SK-N-DZ (cell line): Measurements from ENCODE around the gene TBC1D5. TPM values are rescaled to one million over a fixed set of nuclear protein-coding genes. Genes with fewer than 3 reads are reported as not detected.
"Not testable (repeated sequence)": the region's sequence is repeated elsewhere in the genome, so short reads cannot be mapped to it uniquely, and the experiment has no call there.

Source experiments
- DNase-seq: peaks from one replicate; pipeline ENCODE4 v3.0.0-alpha.2; 2015; ENCODE audit warnings: low spot score
- polyA plus RNA-seq, 2 experiments: library from polyadenylated mRNA; depleted of rRNA; stranded (reverse); fragments of >200 nt; gene quantifications; 2 replicates each; pipeline ENCODE4 v1.2.3, GENCODE V29; 2014

The TBC1D5 gene, protein sequence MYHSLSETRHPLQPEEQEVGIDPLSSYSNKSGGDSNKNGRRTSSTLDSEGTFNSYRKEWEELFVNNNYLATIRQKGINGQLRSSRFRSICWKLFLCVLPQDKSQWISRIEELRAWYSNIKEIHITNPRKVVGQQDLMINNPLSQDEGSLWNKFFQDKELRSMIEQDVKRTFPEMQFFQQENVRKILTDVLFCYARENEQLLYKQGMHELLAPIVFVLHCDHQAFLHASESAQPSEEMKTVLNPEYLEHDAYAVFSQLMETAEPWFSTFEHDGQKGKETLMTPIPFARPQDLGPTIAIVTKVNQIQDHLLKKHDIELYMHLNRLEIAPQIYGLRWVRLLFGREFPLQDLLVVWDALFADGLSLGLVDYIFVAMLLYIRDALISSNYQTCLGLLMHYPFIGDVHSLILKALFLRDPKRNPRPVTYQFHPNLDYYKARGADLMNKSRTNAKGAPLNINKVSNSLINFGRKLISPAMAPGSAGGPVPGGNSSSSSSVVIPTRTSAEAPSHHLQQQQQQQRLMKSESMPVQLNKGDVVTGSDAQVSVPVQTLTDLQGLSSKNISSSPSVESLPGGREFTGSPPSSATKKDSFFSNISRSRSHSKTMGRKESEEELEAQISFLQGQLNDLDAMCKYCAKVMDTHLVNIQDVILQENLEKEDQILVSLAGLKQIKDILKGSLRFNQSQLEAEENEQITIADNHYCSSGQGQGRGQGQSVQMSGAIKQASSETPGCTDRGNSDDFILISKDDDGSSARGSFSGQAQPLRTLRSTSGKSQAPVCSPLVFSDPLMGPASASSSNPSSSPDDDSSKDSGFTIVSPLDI
- polyA plus RNA-seq (2014; cell fraction: cytosol; rRNA removed), result 63.1 and 84.2 TPM in 2 replicates
- 32.3 and 34.4 TPM in 2 replicates for polyA plus RNA-seq (2014; cell fraction: nucleus; rRNA removed)

GRCh38 chr3:17742102-17742879 lies at the start of gene TBC1D5:
TSS of gene TBC1D5 (minus strand) at chr3:17742631. CDS start at chr3:17508570, 234,061 bp downstream.
- DNase-seq, result peak; percentile 99

GRCh38 chr3:17783426-17783825 lies 41.0 kb upstream of the TBC1D5 start:
- no peak for DNase-seq

DNA sequence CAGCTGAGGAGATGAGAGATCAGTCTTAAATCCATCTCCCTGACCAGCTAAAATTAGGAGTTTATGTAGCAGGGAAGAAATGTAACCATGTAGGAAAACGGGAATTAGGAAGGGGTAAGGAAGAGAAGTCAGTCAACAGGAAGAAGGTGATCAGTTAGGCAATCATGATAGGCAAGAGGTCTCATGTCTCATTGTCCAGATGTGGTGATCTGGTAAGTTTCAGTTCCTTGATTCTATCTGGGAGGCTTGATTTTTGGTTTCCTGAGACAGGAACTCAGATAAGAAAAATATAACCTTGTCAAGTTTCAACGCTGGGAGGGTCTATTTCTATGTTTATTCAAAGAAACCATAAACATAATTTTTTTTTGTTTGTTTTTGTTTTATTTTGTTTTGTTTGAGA lies 40.3 kb upstream of the TBC1D5 start:
- DNase-seq, result no peak

DNA sequence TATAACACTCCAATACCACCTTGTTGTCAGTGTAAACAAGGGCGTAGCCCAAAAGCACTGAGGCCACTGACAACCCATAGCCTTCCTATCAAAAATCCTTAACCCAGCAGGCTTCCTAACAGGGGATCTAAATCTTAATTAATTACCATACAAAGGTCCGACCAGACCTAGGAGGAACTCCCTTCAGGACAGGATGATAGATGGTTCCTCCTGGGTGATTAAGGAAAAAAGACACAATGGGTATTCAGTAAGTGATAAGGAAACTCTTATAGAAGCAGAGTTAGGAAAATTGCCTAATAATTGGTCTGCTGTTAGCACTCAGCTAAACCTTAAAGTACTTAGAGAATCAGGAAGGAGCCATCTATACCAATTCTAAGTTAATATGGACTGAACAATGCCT lies 37.9 kb upstream of the TBC1D5 start:
- not testable (repeated sequence) for DNase-seq

DNA sequence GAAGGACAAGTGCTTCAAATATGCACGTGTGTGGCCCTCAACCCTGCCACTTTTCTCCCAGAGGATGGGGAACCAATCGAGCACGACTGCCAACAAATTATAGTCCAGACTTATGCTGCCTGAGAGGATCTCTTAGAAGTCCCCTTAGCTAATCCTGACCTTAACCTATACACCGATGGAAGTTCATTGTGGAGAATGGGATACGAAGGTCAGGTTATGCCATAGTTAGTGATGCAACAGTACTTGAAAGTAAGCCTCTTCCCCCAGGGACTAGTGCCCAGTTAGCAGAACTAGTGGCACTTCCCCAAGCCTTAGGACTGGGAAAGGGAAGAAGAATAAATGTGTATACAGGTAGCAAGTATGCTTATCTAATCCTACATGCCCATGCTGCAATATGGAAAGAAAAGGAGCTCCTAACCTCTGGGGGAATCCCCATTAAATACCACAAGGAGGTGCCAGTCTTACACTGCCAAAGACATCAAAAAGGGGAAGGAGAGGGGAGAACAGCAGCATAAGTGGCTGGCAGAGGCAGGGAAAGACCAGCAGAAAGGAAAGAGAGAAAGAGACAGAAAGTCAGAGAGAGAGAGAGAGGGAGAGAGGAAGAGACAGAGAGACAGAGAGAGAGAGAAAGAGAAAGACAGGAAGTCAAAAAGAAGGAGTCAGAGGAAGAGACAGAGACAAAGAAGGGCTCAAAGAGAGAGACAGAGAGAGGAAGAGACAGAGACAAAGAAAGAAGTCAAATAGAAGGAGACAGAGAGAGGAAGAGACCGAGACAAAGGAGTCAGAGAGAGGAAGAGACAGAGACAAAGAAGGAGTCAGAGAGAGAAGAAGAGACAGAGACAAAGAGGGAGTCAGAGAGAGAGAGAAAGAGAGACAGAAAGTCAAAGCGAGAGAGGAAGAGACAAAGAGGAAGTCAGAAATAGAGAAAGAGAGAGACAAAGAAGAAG lies 37.1 kb upstream of the TBC1D5 start:
- not testable (repeated sequence) for DNase-seq

GRCh38 chr3:17777326-17777725 lies 34.9 kb upstream of the TBC1D5 start:
- not testable (repeated sequence) for DNase-seq

- DNase-seq, result no peak
These were observed 32.6 kb upstream of the TBC1D5 start for GRCh38 chr3:17775073-17775472.

DNA sequence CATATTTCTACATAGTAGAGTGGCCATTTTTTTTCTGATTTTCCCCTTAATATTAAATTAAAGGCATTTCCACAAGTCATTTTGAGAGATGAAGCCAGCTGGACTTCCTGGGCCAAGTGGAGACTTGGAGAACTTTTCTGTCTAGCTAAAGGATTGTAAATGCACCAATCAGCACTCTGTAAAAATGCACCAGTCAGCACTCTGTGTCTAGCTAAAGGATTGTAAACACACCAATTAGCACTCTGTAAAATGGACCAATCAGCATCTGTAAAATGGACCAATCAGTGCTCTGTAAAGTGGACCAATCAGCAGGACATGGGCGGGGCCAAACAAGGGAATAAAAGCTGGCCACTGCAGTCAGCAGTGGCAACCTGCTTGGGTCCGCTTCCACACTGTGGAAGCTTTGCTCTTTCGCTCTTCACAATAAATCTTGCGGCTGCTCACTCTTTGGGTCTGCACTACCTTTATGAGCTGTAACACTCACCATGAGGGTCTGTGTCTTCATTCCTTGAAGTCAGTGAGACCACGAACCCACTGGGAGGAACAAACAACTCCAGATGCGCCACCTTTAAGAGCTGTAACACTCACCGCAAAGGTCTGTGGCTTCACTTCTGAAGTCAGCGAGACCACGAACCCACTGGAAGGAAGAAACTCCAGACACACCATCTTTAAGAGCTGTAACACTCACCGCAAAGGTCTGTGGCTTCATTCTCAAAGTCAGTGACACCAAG lies 31.9 kb upstream of the TBC1D5 start:
- DNase-seq, result not testable (repeated sequence)

GRCh38 chr3:17772556-17772955 lies 30.1 kb upstream of the TBC1D5 start:
- no peak for DNase-seq

DNA sequence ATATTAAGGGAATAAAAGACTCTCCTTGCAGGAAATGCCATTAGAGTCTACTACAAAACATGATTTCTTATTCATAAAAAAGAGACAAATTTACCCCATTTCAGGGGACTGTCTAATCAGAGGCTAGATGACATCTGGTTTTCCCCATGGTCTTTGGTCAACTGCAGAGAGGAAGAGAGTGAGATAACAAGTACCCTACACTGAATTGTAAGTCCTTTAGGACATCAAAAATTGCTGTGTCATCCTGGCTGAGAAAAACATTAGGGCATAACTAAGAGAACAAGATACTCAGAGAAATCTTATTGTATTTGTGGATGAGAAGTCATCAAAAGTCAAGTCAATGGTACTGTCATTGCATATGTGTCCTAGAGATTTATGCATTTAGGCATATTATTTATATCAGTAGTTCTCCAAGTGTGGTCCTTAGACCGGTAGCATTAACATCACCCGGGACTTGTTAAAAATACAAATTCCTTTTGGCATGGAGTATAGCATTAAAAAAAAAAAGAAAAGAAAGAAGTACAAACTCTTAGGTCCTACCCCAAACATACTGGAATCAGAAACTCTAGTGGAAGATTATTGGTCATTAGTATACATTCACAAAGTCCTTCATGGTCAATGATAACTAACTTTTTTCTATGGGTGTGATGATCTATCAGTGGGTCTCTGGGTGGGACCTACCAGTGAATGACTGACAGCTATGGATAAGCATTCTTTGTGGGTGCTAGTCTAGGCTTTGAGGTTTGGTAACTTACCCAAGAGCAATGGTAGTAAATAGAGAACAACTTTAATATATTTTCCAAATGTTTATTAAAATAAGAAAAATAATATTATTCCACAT lies 29.0 kb upstream of the TBC1D5 start:
- no peak for DNase-seq

DNA sequence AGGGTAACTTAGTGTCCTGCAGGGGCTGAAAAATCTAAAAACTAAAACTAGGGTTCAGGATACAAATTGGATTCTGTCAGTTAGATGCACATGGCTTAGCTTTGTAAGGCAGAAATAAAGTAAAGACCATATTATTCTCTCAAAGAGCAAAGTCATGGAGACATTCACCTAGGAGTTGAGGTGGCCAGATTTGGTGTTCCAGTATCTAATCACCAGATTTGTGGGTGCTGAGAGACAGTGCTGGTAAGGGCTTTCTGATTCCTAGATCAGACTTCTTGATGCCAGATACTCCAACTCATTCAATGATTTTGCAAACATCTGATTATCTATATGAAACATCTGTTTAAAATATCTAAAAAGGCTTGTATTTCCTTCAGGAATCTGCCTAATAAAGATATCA lies 28.3 kb upstream of the TBC1D5 start:
- no peak for DNase-seq

- no peak for DNase-seq
These were observed 23.5 kb upstream of the TBC1D5 start for GRCh38 chr3:17765819-17766472.

DNA sequence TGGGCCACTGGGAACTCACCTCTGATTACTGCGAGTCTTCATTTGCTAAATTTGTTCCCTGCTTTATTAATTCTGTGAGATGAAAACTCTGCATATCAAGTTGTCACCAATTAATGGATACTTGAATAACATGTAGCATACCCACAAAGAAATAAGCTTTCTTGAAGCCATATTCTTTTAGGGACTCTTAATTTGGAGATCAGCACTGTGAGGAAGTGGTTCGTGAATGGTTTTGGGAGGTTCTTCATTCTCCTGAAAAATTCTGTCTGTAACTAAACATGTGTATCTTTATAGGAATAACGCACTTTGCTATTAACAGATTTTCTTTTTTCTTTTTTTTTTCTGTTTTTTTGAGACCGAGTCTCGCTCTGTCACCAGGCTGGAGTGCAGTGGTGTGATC lies 19.1 kb upstream of the TBC1D5 start:
- DNase-seq, result no peak

DNA sequence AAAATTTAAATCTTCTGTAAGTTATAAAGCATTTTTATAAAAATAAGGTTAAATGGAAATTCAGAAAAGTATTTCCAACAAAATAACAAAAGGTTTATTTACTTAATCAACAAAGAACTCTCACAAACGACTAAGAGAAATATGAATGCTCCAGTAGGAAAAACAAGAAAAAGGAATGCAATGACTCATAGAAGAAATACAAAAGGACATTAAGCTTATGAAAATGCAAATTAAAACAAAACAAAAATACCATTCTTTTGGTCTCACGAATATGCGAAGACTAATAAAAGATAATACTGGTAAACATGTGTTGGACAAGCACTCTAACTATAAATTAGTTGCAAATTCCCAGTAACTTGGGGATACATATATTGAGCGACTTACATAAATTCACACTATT lies 17.5 kb upstream of the TBC1D5 start:
- DNase-seq, result no peak

DNA sequence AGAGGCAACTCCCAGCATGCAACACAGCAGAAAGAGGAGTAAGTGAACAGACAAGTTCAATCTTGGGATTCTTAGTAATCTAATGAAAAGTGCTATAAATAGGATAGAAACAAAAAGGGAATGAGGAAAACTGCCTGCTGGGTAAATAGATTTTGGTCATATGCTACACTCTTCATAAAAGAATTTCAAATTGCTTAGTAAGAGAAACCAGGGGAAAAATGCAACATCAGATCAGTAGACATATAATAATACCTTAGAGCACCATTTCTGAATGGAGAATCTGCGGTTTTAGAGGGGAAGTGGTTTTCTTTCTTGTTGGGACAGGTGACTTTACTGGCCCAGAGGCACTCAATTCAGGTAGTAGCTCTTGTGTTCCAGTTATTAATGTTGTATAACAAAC lies 13.4 kb upstream of the TBC1D5 start:
- no peak for DNase-seq

DNA sequence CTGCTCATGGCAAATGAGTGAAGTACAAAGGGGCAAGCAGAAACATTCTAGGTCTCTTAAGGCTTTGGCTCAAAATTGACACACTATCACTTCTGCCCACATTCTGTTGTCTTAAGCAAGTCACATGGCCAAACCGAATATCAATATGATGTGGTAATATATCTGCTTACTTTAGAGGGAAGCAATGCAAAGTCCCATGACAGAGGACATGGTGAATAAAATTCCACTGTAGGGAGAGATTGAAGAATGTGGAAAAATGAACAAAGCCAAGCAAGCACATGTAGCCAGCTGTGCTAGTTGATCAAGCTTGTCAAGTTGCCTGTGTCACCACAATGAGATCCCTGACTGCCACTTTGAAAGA lies 11.2 kb upstream of the TBC1D5 start:
- DNase-seq, result no peak

GRCh38 chr3:17752876-17753631 lies 10.6 kb upstream of the TBC1D5 start:
- DNase-seq, result no peak

DNA sequence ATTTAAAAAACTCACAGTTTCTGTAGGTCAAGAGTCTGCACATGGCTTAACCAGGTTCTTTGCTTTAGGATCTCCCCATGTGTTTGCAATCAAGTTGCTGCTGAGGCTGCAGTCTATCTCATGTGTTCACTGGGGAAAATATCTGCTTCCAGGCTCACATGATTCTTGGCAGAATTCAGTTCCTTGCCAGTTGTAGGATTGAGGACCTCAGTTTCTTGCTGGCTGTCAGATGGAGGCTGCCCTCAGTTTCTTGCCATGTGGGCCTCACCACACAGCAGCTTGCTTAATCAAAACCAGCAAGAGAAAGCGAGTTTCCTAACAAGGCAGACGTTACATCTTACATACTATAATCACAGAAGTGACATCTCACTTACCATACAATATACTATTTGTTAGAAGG lies 10.0 kb upstream of the TBC1D5 start:
- no peak for DNase-seq
